ENCODE measurements around the gene GPN1.

The GPN1 gene

GRCh38 chr2:27647289-27647688 lies 18.4 kb downstream of the GPN1 start:
- no peaks in the 10 kb centered on the region for H3K4me1 ChIP-seq (ENCODE audit: low read length)
- no peaks in the 10 kb centered on the region for H3K27me3 ChIP-seq (ENCODE audit: low read depth, low read length)
- H2AFZ ChIP-seq (ENCODE audit: low read depth, low read length), result no peak overlapping the region
- H4K20me1 ChIP-seq (ENCODE audit: insufficient read depth, low read length), result no peaks in the 10 kb centered on the region
- peaks cover 32% of the 10 kb centered on the region for H3K36me3 ChIP-seq (replicated peaks; ENCODE audit: low read depth, low read length)
- H3K9ac ChIP-seq (ENCODE audit: low read length), result no peak overlapping the region
- H3K4me2 ChIP-seq (ENCODE audit: low read length), result no peak overlapping the region
- TF ChIP-seq CTCF (IDR thresholded peaks at IDR 0.05; ENCODE audit: low read depth, low read length), result no peak
- no peak for TF ChIP-seq EZH2phosphoT487 (IDR thresholded peaks at IDR 0.05; ENCODE audit: low read depth)
- H3K9me3 ChIP-seq (ENCODE audit: insufficient read depth, low read length), result no peaks in the 10 kb centered on the region
- H3K27ac ChIP-seq (ENCODE audit: low read length), result no peak overlapping the region
- no peak overlapping the region for H3K4me3 ChIP-seq (ENCODE audit: low read length)
- H3K79me2 ChIP-seq (ENCODE audit: low read length), result no peaks in the 10 kb centered on the region

GRCh38 chr2:27647737-27648136 lies 18.9 kb downstream of the GPN1 start:
- Histone ChIP-seq H3K27ac (ENCODE audit: low read length) (no peak overlapping the region), H3K9ac (ENCODE audit: low read length) (no peak overlapping the region), H3K36me3 (replicated peaks; ENCODE audit: low read depth, low read length) (peaks cover 35% of the 10 kb centered on the region), H3K9me3 (ENCODE audit: insufficient read depth, low read length) (no peaks in the 10 kb centered on the region), H3K4me1 (ENCODE audit: low read length) (no peaks in the 10 kb centered on the region), H3K27me3 (ENCODE audit: low read depth, low read length) (no peaks in the 10 kb centered on the region), H3K4me3 (ENCODE audit: low read length) (no peak overlapping the region), H3K4me2 (ENCODE audit: low read length) (no peak overlapping the region), H4K20me1 (ENCODE audit: insufficient read depth, low read length) (no peaks in the 10 kb centered on the region), H3K79me2 (ENCODE audit: low read length) (no peaks in the 10 kb centered on the region), H2AFZ (ENCODE audit: low read depth, low read length) (no peak overlapping the region)
- TF ChIP-seq CTCF (IDR thresholded peaks at IDR 0.05; ENCODE audit: low read depth, low read length), result no peak
- TF ChIP-seq EZH2phosphoT487 (IDR thresholded peaks at IDR 0.05; ENCODE audit: low read depth), result no peak

DNA sequence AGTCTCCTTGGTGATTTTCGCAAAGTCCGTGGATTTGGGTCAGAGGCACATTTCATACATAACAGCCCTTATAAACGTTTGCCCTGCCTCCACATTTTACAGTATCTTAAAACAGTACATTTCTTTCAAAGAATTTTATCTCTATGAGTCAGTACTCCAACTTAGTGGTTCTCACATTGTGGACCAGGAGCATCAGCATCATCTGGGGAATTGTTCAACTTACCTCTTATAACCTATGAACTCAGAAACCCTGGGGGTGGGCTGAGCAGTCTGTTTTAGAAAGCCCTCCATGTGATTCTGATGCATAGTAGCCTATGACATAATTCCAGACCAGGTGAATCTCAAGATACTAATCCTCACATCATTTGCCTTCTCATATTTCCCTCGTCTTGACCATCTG lies 22.2 kb downstream of the GPN1 start:
- Histone ChIP-seq H4K20me1 (ENCODE audit: insufficient read depth, low read length) (no peaks in the 10 kb centered on the region; the same call in 1 of the 2 replicates), H3K9ac (ENCODE audit: low read length) (no peak overlapping the region), H3K36me3 (replicated peaks; ENCODE audit: low read depth, low read length) (peaks cover 62% of the 10 kb centered on the region), H3K4me2 (ENCODE audit: low read length) (no peak overlapping the region), H3K27ac (ENCODE audit: low read length) (no peak overlapping the region), H3K27me3 (ENCODE audit: low read depth, low read length) (no peaks in the 10 kb centered on the region), H3K79me2 (ENCODE audit: low read length) (no peaks in the 10 kb centered on the region; the same call in 1 of the 2 replicates), H3K4me3 (ENCODE audit: low read length) (no peak overlapping the region), H2AFZ (ENCODE audit: low read depth, low read length) (no peak overlapping the region), H3K4me1 (ENCODE audit: low read length) (peaks cover 5% of the 10 kb centered on the region; the same call in 1 of the 2 replicates), H3K9me3 (ENCODE audit: insufficient read depth, low read length) (no peaks in the 10 kb centered on the region)
- TF ChIP-seq EZH2phosphoT487 (IDR thresholded peaks at IDR 0.05; ENCODE audit: low read depth) (no peak), CTCF (IDR thresholded peaks at IDR 0.05; ENCODE audit: low read depth, low read length) (no peak)

GRCh38 chr2:27652341-27652740 lies 23.5 kb downstream of the GPN1 start:
- Histone ChIP-seq H3K4me2 (ENCODE audit: low read length) (no peak overlapping the region), H3K4me1 (ENCODE audit: low read length) (peaks cover 5% of the 10 kb centered on the region; the same call in 1 of the 2 replicates), H3K36me3 (replicated peaks; ENCODE audit: low read depth, low read length) (peaks cover 69% of the 10 kb centered on the region), H3K79me2 (ENCODE audit: low read length) (no peaks in the 10 kb centered on the region; the same call in 1 of the 2 replicates), H3K4me3 (ENCODE audit: low read length) (no peak overlapping the region), H4K20me1 (ENCODE audit: insufficient read depth, low read length) (no peaks in the 10 kb centered on the region; the same call in 1 of the 2 replicates), H3K27ac (ENCODE audit: low read length) (no peak overlapping the region), H3K9ac (ENCODE audit: low read length) (no peak overlapping the region), H2AFZ (ENCODE audit: low read depth, low read length) (no peak overlapping the region), H3K9me3 (ENCODE audit: insufficient read depth, low read length) (no peaks in the 10 kb centered on the region), H3K27me3 (ENCODE audit: low read depth, low read length) (no peaks in the 10 kb centered on the region)
- TF ChIP-seq EZH2phosphoT487 (IDR thresholded peaks at IDR 0.05; ENCODE audit: low read depth), result no peak
- TF ChIP-seq CTCF (IDR thresholded peaks at IDR 0.05; ENCODE audit: low read depth, low read length), result no peak

All from OCI-LY3 (cell line).